Measurements from ENCODE around the gene CYP4F11.
"Not testable (repeated sequence)": the region's sequence is repeated elsewhere in the genome, so short reads cannot be mapped to it uniquely, and the experiment has no call there.

The CYP4F11 gene, protein sequence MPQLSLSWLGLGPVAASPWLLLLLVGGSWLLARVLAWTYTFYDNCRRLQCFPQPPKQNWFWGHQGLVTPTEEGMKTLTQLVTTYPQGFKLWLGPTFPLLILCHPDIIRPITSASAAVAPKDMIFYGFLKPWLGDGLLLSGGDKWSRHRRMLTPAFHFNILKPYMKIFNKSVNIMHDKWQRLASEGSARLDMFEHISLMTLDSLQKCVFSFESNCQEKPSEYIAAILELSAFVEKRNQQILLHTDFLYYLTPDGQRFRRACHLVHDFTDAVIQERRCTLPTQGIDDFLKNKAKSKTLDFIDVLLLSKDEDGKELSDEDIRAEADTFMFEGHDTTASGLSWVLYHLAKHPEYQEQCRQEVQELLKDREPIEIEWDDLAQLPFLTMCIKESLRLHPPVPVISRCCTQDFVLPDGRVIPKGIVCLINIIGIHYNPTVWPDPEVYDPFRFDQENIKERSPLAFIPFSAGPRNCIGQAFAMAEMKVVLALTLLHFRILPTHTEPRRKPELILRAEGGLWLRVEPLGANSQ

DNA sequence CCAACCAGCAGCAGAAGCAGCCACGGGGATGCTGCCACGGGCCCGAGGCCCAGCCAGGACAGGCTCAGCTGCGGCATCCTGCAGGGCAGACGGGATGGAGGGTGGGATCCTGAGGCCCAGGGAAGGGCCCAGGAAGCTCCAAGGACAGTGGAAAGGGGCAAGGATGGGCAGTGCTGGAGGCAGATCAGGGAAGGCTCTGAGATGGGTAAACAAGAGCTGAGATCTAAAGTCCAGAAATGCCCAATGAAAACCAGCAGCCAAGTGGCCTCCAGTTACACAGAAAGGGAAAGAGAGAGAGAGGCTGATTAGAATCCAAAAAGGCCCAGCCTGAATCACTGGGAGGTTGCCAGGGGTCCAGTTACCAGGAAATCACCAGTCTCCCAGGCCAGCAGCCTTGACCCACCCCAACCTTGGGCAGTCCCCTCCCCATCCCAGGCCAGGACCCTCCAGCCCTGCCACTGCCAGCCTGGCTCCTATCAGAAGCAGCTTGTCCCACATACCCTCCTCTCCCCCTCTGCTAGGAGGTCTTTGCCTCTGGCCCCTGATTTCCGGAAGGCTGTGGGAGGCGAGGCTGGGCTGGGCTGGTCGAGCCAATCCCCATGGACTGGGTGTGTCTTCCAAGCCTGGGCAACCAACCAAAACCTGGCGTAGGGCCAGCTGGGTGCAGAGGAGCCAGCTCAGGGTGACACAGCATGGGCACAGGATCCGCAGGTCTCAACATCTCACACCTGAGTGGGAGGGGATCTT is at the start of gene CYP4F11:
Gene CYP4F11, minus strand, starts transcription at position 198 of the 747 bp plus-strand sequence. Its CDS starts 121 bp downstream, at position 77.
- Mint-ChIP-seq H3K4me1 (no peaks in the 10 kb centered on the region), H3K27ac (no peak within 1 kb of the TSS), H3K4me3 (no peak within 1 kb of the TSS), H3K36me3 (peaks cover 7% of the 10 kb centered on the region), H3K9me3 (peaks cover 7% of the 10 kb centered on the region), H3K27me3 (peaks cover 55% of the 10 kb centered on the region)
- peak; percentile 43 for ATAC-seq

DNA sequence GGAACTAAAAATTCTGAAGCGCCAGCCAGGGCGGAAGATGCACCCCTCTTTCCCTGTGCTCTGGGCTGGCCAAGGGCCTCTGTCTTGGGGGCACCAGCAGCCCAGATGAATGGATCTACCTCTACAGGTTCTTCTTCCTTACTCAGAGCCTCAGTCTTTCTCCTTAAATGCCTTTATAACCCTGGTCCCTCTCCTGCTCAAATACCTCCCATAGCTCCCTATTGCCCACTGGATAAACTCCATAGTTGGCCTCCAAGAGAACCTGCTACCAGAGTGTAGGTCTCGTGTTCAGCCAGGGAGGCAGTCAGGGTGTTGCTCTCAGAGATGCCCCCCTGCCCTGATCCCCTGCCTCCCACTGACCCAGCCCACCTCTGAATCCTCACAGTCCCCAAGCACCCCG is 45.0 kb upstream of the CYP4F11 start:
- H3K27ac Mint-ChIP-seq, result no peak overlapping the region
- peaks cover 7% of the 10 kb centered on the region for H3K9me3 Mint-ChIP-seq
- no peak for ATAC-seq
- no peaks in the 10 kb centered on the region for H3K36me3 Mint-ChIP-seq
- H3K27me3 Mint-ChIP-seq, result peaks cover 52% of the 10 kb centered on the region
- H3K4me1 Mint-ChIP-seq, result no peaks in the 10 kb centered on the region
- H3K4me3 Mint-ChIP-seq, result no peak overlapping the region

DNA sequence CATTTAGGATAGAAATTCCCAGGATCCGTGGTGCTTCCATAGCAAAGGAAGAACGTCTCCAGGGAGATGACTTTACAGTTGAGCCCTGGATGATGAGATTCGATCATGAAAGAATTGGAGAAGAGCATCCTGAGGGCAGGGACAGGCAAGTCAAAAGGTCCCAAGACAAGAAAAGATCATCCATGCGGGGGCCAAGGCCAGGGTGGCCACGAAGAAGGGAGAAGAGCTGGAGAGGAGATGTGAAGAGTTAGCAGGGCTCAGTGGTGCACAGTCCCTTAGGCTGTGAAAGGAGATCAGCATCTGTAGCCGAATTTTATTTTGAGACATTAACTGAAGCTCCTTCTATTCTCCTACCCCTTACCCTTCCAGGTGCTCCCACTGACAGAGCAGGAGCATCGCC is 43.4 kb upstream of the CYP4F11 start:
- Mint-ChIP-seq H3K4me1 (no peaks in the 10 kb centered on the region), H3K4me3 (no peak overlapping the region), H3K27me3 (peaks cover 52% of the 10 kb centered on the region), H3K27ac (no peak overlapping the region), H3K36me3 (no peaks in the 10 kb centered on the region), H3K9me3 (peaks cover 7% of the 10 kb centered on the region)
- no peak for ATAC-seq

DNA sequence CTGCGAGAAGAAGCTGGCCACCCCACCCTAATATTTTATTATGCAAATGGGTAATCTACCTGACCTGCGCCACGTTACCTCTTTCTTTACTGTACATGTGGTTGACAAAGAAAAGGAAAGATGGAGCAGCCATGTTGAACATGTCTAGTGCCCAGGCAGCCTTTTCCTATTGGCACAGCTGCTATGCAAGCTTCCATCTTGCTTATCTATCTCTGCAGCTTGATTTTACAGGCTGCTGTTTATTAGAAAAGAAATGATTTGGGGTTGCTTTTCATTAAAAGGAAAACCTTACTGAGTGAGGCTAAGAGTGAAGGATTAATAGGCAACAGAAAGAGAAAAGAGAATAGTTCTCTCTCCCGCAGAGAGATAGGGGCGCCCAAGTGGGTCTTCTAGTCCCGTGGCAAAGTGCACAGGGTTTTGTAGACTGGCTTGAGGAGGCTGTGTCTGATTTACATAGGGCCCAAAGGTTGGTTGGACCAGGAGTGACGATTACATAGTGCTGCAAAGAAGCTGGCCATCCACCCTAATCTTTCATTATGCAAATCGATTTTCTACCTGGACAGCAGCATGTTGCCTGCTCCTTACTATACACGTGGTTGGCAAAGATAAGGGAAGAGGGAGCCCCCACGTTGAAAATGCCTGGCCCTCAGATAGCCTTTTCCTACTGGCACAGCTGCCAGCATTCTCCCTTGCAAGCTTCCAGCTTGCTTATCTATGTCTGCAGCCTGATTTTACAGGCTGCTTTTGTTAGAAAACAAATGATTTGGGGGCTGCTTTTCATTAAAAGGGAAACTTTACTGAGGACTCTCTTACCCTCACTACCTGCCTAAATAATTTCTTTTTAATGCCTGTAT is 42.7 kb upstream of the CYP4F11 start:
- no peak overlapping the region for H3K27ac Mint-ChIP-seq
- peaks cover 58% of the 10 kb centered on the region for H3K27me3 Mint-ChIP-seq
- peaks cover 3% of the 10 kb centered on the region for H3K9me3 Mint-ChIP-seq
- no peaks in the 10 kb centered on the region for H3K4me1 Mint-ChIP-seq
- H3K36me3 Mint-ChIP-seq, result no peaks in the 10 kb centered on the region
- no peak overlapping the region for H3K4me3 Mint-ChIP-seq
- no peak for ATAC-seq

DNA sequence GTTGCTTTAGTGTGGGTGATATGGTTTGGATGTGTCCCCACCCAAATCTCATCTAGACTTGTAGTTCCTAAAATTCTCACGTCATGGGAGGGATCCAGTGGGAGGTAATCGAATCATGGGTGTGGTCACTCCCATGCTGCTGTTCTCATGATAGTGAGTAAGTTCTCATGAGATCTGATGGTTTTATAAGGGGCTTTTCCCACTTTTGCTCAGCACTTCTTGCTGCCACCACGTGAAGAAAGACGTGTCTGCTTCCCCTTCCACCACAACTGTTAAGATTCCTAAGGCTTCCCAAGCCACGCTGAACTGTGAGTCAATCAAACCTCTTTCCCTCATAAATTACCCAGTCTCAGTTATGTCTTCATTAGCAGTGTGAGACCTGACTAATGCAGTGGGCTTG is 40.5 kb upstream of the CYP4F11 start:
- H3K9me3 Mint-ChIP-seq, result no peaks in the 10 kb centered on the region
- peaks cover 50% of the 10 kb centered on the region for H3K27me3 Mint-ChIP-seq
- H3K4me3 Mint-ChIP-seq, result no peak overlapping the region
- no peak for ATAC-seq
- H3K4me1 Mint-ChIP-seq, result no peaks in the 10 kb centered on the region
- no peaks in the 10 kb centered on the region for H3K36me3 Mint-ChIP-seq
- H3K27ac Mint-ChIP-seq, result no peak overlapping the region

DNA sequence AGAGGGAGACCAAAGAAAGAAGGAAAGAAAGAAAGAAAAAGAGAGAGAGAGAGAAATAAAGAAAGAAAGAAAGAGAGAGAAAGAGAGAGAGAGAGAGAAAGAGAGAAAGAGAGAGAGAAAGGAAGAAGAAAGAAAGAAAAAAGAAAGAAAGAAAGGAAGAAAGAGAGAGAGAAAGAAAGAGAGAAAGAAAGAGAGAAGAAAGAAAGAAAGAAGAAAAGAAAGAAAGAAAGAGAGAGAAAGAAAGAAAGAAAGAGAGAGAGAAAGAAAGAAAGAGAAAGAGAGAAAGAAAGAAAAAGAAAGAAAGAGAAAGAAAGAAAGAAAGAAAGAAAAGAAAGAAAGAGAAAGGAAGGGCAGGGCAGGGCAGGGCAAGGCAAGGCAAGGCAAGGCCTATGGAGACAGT is 37.7 kb upstream of the CYP4F11 start:
- H3K4me1 Mint-ChIP-seq, H3K9me3 Mint-ChIP-seq, H3K4me3 Mint-ChIP-seq, ATAC-seq, H3K36me3 Mint-ChIP-seq, H3K27ac Mint-ChIP-seq: not testable (repeated sequence)
- H3K27me3 Mint-ChIP-seq, result peaks cover 42% of the 10 kb centered on the region

DNA sequence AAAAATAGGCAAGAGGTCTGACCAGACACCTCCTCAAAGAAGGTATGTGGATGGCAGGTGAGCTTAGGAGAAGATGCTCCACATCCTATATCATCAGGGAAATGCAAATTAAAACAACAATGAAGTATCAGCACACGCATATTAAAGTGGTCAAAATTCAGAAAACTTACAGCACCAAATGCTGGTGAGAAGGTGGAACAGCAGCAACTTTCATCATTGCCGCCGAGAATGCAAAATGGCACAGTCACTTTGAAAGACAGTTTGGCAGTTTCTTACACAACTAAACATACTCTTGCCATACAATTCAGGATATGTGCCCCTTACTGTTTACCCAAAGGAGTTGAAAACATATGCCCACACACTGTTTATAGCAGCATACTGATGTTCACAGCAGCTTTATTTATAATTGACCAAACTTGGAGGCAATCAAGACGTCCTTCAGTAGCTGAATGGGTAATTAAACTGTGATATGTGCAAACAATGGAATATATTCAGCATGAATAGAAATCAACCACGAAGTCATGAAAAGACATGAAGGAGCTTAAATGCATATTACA is 37.0 kb upstream of the CYP4F11 start:
- no peak overlapping the region for H3K4me3 Mint-ChIP-seq
- no peaks in the 10 kb centered on the region for H3K9me3 Mint-ChIP-seq
- H3K36me3 Mint-ChIP-seq, result no peaks in the 10 kb centered on the region
- H3K27ac Mint-ChIP-seq, result no peak overlapping the region
- no peaks in the 10 kb centered on the region for H3K4me1 Mint-ChIP-seq
- peaks cover 47% of the 10 kb centered on the region for H3K27me3 Mint-ChIP-seq
- ATAC-seq, result no peak

DNA sequence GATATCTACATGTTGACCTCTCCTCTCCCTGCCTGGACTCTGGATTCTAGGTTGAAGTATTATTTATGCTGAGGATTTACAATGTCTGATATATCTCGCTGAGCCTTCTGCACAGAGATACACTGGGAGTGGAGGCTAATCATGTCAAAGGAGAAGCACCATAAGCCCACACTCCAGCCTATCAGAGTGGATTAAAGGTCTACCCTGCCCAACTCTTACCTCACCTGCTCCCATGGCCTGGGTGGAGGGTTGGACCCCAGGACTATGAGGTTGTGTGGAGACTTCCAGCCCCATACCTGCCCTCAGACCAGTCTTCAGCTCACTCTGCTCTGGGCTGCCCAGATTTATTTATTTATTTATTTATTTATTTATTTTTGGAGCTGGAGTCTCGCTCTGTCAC is 29.9 kb upstream of the CYP4F11 start:
- Mint-ChIP-seq H3K36me3 (no peaks in the 10 kb centered on the region), H3K9me3 (no peaks in the 10 kb centered on the region), H3K4me3 (no peak overlapping the region), H3K27ac (no peak overlapping the region), H3K27me3 (peaks cover 64% of the 10 kb centered on the region), H3K4me1 (no peaks in the 10 kb centered on the region)
- no peak for ATAC-seq

DNA sequence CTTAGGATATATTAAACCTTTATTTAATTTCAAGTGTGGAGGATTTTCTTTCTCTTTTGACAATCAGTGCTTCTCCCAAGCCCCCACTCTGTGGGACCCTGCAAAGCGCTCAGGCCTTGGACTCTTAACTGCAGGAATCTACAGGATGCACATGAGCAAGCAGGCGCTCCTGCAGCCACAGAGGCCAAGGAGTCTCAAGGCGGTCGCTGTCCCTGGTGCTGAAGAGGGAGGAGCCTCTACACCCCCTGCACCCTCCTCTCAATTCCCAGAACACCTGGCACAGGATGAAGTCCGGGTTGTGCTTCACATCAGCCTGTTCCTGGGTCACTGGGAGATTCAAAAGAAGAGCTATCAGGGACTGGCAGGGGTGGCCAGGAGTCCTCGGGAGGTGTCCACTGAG is 28.0 kb upstream of the CYP4F11 start:
- no peaks in the 10 kb centered on the region for H3K4me1 Mint-ChIP-seq
- no peaks in the 10 kb centered on the region for H3K36me3 Mint-ChIP-seq
- no peak overlapping the region for H3K27ac Mint-ChIP-seq
- H3K4me3 Mint-ChIP-seq, result no peak overlapping the region
- H3K27me3 Mint-ChIP-seq, result peaks cover 65% of the 10 kb centered on the region
- no peaks in the 10 kb centered on the region for H3K9me3 Mint-ChIP-seq
- no peak for ATAC-seq

DNA sequence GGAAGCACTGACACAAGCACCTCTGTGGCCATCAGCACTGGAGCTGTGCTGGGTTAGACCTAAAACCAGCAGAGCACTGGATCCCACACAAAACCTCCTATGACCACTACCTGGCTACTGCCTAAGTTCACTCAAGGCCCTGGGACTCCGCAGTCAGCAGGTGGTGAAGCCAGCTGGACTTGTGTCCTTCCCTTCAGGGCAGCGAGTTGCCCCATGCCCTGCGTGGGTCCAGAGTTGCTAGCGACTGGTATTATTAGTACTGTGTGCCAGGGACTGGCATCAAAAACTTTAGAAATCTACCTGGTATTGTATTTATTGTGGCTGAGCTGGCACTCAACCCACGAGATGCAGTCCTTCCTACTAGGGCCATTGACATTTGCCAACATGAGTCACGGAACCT is 20.5 kb upstream of the CYP4F11 start:
- no peaks in the 10 kb centered on the region for H3K4me1 Mint-ChIP-seq
- ATAC-seq, result no peak
- peaks cover 74% of the 10 kb centered on the region for H3K27me3 Mint-ChIP-seq

DNA sequence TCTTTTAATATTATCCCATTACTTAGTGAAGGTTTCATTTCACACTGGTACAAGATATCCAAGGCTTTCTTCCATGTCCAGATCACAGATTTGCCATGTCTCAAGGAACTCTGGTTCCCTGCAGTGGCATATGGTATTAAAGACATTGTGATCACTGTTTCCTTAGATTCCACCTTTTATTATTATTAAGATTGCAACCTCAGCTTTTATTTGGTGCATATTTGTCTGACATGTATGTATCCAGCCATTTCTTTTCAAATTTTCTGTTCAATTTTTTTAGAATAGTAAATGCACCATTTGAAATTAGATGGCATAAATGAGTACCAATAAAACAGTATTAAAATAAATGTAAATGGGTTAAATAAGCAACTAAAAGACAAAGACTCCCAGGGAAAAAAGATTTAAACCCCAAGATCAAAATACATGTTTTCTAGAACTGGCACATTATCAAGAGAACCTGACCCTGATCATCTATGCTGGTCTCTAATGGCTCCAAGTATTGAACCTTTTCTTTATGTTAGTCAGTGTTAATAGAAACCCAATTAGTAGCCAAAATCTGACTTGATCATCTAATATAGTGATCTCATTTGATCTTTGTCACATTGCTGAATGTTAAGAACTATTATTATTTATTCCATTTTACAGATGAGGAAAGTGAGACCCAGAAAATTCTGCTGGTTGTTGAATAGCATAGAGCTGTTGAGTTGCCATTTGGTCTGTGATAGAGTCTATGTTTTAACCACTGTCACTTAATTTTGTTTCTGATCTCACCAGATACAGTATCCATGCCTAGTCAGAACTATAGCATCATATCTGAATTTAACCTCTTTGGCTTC is 14.1 kb upstream of the CYP4F11 start, which contains the start of gene OR10H4:
Gene OR10H4, plus strand, starts transcription at position 786 of the 836 bp plus-strand sequence. Its CDS starts 0 bp downstream, at position 786.
- Mint-ChIP-seq H3K4me3 (no peak within 1 kb of the TSS), H3K27ac (no peak within 1 kb of the TSS), H3K4me1 (no peaks in the 10 kb centered on the region), H3K27me3 (peaks cover 66% of the 10 kb centered on the region), H3K36me3 (peaks cover 7% of the 10 kb centered on the region), H3K9me3 (peaks cover 16% of the 10 kb centered on the region)
- ATAC-seq, result no peak

More for the DNA sequence above, 20.5 kb upstream of the CYP4F11 start:
- peaks cover 2% of the 10 kb centered on the region for H3K9me3 Mint-ChIP-seq
- no peaks in the 10 kb centered on the region for H3K36me3 Mint-ChIP-seq
- H3K27ac Mint-ChIP-seq, result no peak overlapping the region
- H3K4me3 Mint-ChIP-seq, result no peak overlapping the region

DNA sequence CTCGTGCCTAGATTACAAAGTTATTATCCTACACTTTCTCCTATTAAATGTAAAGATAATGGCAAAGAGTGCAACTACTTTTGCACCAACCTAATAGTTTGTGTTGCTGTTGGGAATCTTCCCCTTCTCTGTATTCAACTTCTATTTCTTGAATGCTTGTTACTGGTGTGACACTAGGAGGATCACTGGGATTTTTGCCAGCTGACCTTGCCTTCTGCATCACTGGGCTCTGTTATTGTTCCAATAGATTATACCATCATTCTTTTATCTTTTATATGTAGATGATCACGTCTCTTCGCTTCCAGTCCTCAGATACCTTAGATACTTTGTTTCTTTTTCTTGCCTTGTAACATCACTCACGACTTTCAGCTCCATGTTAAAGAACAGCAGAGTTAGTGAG is 11.0 kb upstream of the CYP4F11 start:
- H3K27me3 Mint-ChIP-seq, result peaks cover 58% of the 10 kb centered on the region
- ATAC-seq, result no peak
- no peaks in the 10 kb centered on the region for H3K4me1 Mint-ChIP-seq
- H3K9me3 Mint-ChIP-seq, result peaks cover 16% of the 10 kb centered on the region
- H3K4me3 Mint-ChIP-seq, result no peak overlapping the region
- H3K27ac Mint-ChIP-seq, result no peak overlapping the region
- H3K36me3 Mint-ChIP-seq, result peaks cover 7% of the 10 kb centered on the region

DNA sequence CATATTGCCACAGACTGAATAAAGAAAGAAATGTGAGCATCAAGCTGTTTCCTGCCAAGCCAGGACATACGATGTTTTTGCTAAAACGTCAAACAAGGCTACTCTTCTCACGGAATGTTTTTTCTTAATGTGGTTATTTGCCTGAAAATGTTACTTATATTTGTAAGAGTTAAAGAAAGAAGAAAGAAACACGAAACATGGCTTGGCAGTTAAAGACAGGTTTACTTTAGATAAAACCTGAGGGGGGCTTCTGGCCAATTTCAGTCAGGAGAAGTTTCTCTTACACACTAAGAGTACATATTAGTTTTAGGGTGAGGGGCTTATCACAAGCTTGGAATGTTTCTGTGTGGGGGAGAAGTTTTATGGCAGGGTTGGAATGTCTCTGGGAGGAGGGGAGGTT is 10.1 kb upstream of the CYP4F11 start:
- peaks cover 6% of the 10 kb centered on the region for H3K36me3 Mint-ChIP-seq
- peaks cover 61% of the 10 kb centered on the region for H3K27me3 Mint-ChIP-seq
- no peak overlapping the region for H3K4me3 Mint-ChIP-seq
- no peaks in the 10 kb centered on the region for H3K4me1 Mint-ChIP-seq
- no peak overlapping the region for H3K27ac Mint-ChIP-seq
- peaks cover 10% of the 10 kb centered on the region for H3K9me3 Mint-ChIP-seq
- no peak for ATAC-seq

DNA sequence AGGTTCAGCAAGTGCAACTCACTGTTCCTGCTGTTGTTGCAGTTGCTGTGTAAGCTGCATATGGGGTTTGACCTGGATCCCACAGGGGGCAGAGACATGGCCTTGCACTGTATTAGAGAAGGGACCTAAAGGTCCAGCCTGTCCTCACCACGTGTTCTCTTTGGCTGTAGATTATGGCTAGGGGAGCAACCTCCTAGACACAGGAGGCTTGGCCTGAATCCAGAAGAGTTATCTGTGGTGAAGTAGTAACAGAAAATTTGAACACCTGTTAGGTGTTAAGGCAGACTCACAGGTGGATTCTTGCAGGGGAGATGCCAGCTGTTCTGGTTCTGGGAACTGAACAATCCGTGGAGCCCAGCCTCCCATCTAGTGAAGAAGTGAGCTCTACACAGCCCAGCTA is 3.4 kb upstream of the CYP4F11 start:
- H3K4me1 Mint-ChIP-seq, result no peaks in the 10 kb centered on the region
- H3K9me3 Mint-ChIP-seq, result no peaks in the 10 kb centered on the region
- no peak overlapping the region for H3K4me3 Mint-ChIP-seq
- no peaks in the 10 kb centered on the region for H3K36me3 Mint-ChIP-seq
- no peak for ATAC-seq
- peaks cover 48% of the 10 kb centered on the region for H3K27me3 Mint-ChIP-seq
- no peak overlapping the region for H3K27ac Mint-ChIP-seq
